Cardiac muscle cell (in vitro differentiated cells and primary cell): ENCODE measurements around the gene FLRT1. TPM values are rescaled to one million over a fixed set of nuclear protein-coding genes. Genes with fewer than 3 reads are reported as not detected.

Experiments used
- DNase-seq, 2 donors: peaks; one replicate each; pipeline versions ENCODE4 v3.0.0 to v3.0.0-alpha.2; 2010 to 2017; ENCODE audit warnings: low read depth in 1 of 2, low spot score in 1 of 2
- H3K27ac ChIP-seq: fragments of 200-600 bp; sonication (generic); 2 replicates; pipeline ENCODE4 v1.5.1; 2016
- H3K27me3 ChIP-seq: fragments of 200-600 bp; sonication (generic); 2 replicates; pipeline ENCODE4 v1.6.0; 2016; ENCODE audit warnings: control low read depth
- H3K36me3 ChIP-seq: fragments of 200-600 bp; sonication (generic); 2 replicates; pipeline ENCODE4 v1.5.1; 2016; ENCODE audit warnings: control low read depth
- H3K4me1 ChIP-seq: fragments of 200-600 bp; sonication (generic); 2 replicates; pipeline ENCODE4 v1.8.1; 2017; ENCODE audit warnings: low read depth, mild to moderate bottlenecking, mixed run types
- H3K4me3 ChIP-seq: fragments of 200-600 bp; sonication (generic); 2 replicates; pipeline ENCODE4 v1.5.1; 2016; ENCODE audit warnings: mild to moderate bottlenecking
- H3K9me3 ChIP-seq: fragments of 200-600 bp; sonication (generic); 2 replicates; pipeline ENCODE4 v1.5.1; 2017; ENCODE audit warnings: low read depth, mild to moderate bottlenecking, control low read depth
- CTCF ChIP-seq: IDR thresholded peaks from 2 replicates; pipeline ENCODE4 v1.5.1; 2012; ENCODE audit warnings: low read depth, mild to moderate bottlenecking, low read length
- polyA plus RNA-seq: library from polyadenylated mRNA; unstranded; fragments of >200 nt; fragmentation: Nextera tagmentation; extraction: Ambion mirVana; gene quantifications from 2 replicates; pipeline ENCODE4 v1.2.1, GENCODE V29; 2016
- total RNA-seq: library from RNA; depleted of rRNA; stranded (reverse); fragments of >200 nt; gene quantifications from 2 replicates; pipeline ENCODE4 v1.2.3, GENCODE V29; 2016

FLRT1 gene
- total and polyA plus RNA-seq, 2 experiments from 2014 or later = 0.69 to 2.9 TPM

- Histone ChIP-seq H3K27me3 (peaks cover 12% of the 10 kb centered on the region), H3K4me3 (no peak overlapping the region), H3K27ac (no peak overlapping the region), H3K36me3 (no peaks in the 10 kb centered on the region), H3K9me3 (no peaks in the 10 kb centered on the region), H3K4me1 (peaks cover 4% of the 10 kb centered on the region)
- peak in 1 of 2 donors; percentile 36 for DNase-seq
- TF ChIP-seq CTCF = no peak
Observed at GRCh38 chr11:64003807-64004589, 31.7 kb upstream of the FLRT1 start.

GRCh38 chr11:64004590-64004984 is 31.1 kb upstream of the FLRT1 start:
- Histone ChIP-seq H3K4me3 (no peak overlapping the region), H3K27ac (no peak overlapping the region), H3K36me3 (no peaks in the 10 kb centered on the region), H3K4me1 (peaks cover 4% of the 10 kb centered on the region), H3K9me3 (no peaks in the 10 kb centered on the region), H3K27me3 (peaks cover 17% of the 10 kb centered on the region)
- DNase-seq = peak in 1 of 2 donors; percentile 25
- TF ChIP-seq CTCF = no peak

GRCh38 chr11:64005691-64006090 is 30.0 kb upstream of the FLRT1 start:
- H3K27me3 ChIP-seq = peaks cover 17% of the 10 kb centered on the region
- H3K9me3 ChIP-seq = no peaks in the 10 kb centered on the region
- H3K27ac ChIP-seq = no peak overlapping the region
- H3K4me1 ChIP-seq = peaks cover 4% of the 10 kb centered on the region
- H3K4me3 ChIP-seq = no peak overlapping the region
- no peaks in the 10 kb centered on the region for H3K36me3 ChIP-seq
- TF ChIP-seq CTCF = no peak
- no peak for DNase-seq

- H3K9me3 ChIP-seq = no peaks in the 10 kb centered on the region
- peaks cover 17% of the 10 kb centered on the region for H3K27me3 ChIP-seq
- no peak overlapping the region for H3K27ac ChIP-seq
- no peaks in the 10 kb centered on the region for H3K36me3 ChIP-seq
- peaks cover 4% of the 10 kb centered on the region for H3K4me1 ChIP-seq
- no peak overlapping the region for H3K4me3 ChIP-seq
- no peak for DNase-seq
- no peak for TF ChIP-seq CTCF
Observed at GRCh38 chr11:64006398-64006797, 29.3 kb upstream of the FLRT1 start.

- DNase-seq = peak; percentile 25 to 49
- H3K27me3 ChIP-seq = peaks cover 17% of the 10 kb centered on the region
Observed at GRCh38 chr11:64007160-64007628, 28.5 kb upstream of the FLRT1 start.

More at GRCh38 chr11:64007160-64007628, 28.5 kb upstream of the FLRT1 start:
- Histone ChIP-seq H3K9me3 (no peaks in the 10 kb centered on the region), H3K36me3 (no peaks in the 10 kb centered on the region), H3K27ac (no peak overlapping the region), H3K4me1 (peaks cover 4% of the 10 kb centered on the region), H3K4me3 (no peak overlapping the region)
- no peak for TF ChIP-seq CTCF
